H1 (cell line): ENCODE results near the gene RPA3. TPM values are rescaled to one million over a fixed set of nuclear protein-coding genes. Genes with fewer than 3 reads are reported as not detected.

ENCODE experiments used
- CTCF ChIA-PET: fragments of 300-600 bp; sonication (Branson Sonifier 250); formaldehyde crosslinking; loops from one replicate; lab custom pipeline; 2021; ENCODE audit not compliant: partially characterized antibody; lab: Charles Lee
- POLR2A ChIA-PET: fragments of 300-600 bp; sonication (Branson Sonifier 250); formaldehyde crosslinking; loops from one replicate; lab custom pipeline; 2021; ENCODE audit warnings: inconsistent platforms; ENCODE audit not compliant: partially characterized antibody; lab: Charles Lee
- DNase-seq, 2 experiments: peaks; one replicate each; pipeline versions ENCODE4 v3.0.0 to v3.0.0-alpha.2; 2010 to 2022; ENCODE audit warnings: low spot score in 2 of 2, low read depth in 1 of 2, mixed read lengths in 1 of 2
- FAIRE-seq: peaks from 2 replicates; lab custom pipeline; 2011; peaks lifted over from hg19 to GRCh38; lab: Jason Lieb, UNC
- H2AFZ ChIP-seq: 2 replicates; pipeline ENCODE4 v1.8.1; 2012; ENCODE audit warnings: low read length, inconsistent platforms
- H2AK5ac ChIP-seq: 2 replicates; pipeline ENCODE4 v1.6.1; 2013; ENCODE audit warnings: low read depth, low read length
- H2BK120ac ChIP-seq: replicated peaks from 2 replicates; pipeline ENCODE3; 2013; ENCODE audit warnings: low read depth, low read length, inconsistent platforms
- H2BK12ac ChIP-seq: 2 replicates; pipeline ENCODE4 v1.6.1; 2013; ENCODE audit warnings: low read depth, low read length
- H2BK15ac ChIP-seq: 2 replicates; pipeline ENCODE4 v1.6.1; 2013; ENCODE audit warnings: low read length
- H2BK20ac ChIP-seq: 2 replicates; pipeline ENCODE4 v1.6.1; 2013; ENCODE audit warnings: low read length
- H2BK5ac ChIP-seq: 2 replicates; pipeline ENCODE4 v1.6.1; 2013; ENCODE audit warnings: low read depth, low read length
- H3K14ac ChIP-seq: 2 replicates; pipeline ENCODE4 v1.6.1; 2013; ENCODE audit warnings: inconsistent platforms; ENCODE audit not compliant: insufficient read length
- H3K18ac ChIP-seq: 2 replicates; pipeline ENCODE4 v1.6.1; 2013; ENCODE audit warnings: low read length; ENCODE audit errors: extremely low read depth
- H3K23ac ChIP-seq: 2 replicates; pipeline ENCODE4 v1.6.1; 2013; ENCODE audit warnings: inconsistent platforms; ENCODE audit not compliant: insufficient read length
- H3K23me2 ChIP-seq: 2 replicates; pipeline ENCODE4 v1.6.1; 2013; ENCODE audit warnings: low read depth, low read length
- H3K27ac ChIP-seq: 2 replicates; pipeline ENCODE4 v1.6.1; 2011; ENCODE audit warnings: low read depth, low read length, inconsistent platforms
- H3K27me3 ChIP-seq, 4 experiments: replicated peaks in 1 of 4; 1 replicate in 1 of 4; 2 replicates in 3 of 4; pipeline versions ENCODE4 v1.6.1 to v1.8.1; 2011 to 2013; ENCODE audit warnings: low read length in 3 of 4, mild to moderate bottlenecking in 3 of 4, inconsistent platforms in 2 of 4, mixed read lengths in 2 of 4, moderate library complexity in 1 of 4; ENCODE audit not compliant: control insufficient read depth in 3 of 4, insufficient read depth in 3 of 4; ENCODE audit errors: extremely low read depth in 1 of 4
- H3K36me3 ChIP-seq, 4 experiments: 2 replicates each; pipeline versions ENCODE4 v1.6.1 to v1.8.1; 2011 to 2013; ENCODE audit warnings: mild to moderate bottlenecking in 4 of 4, low read length in 3 of 4, moderate library complexity in 2 of 4, control low read depth in 1 of 4, inconsistent platforms in 1 of 4; ENCODE audit not compliant: insufficient read depth in 4 of 4, control insufficient read depth in 2 of 4
- H3K4ac ChIP-seq: replicated peaks from 2 replicates; pipeline ENCODE3; 2013; ENCODE audit warnings: low read length, low read depth, mixed read lengths, inconsistent platforms; ENCODE audit not compliant: insufficient read length
- H3K4me1 ChIP-seq, 4 experiments: replicated peaks in 1 of 4; 1 replicate in 1 of 4; 2 replicates in 3 of 4; pipeline versions ENCODE4 v1.6.1 to v1.8.1; 2011 to 2013; ENCODE audit warnings: low read length in 3 of 4, inconsistent platforms in 2 of 4, mixed read lengths in 1 of 4; ENCODE audit not compliant: insufficient read depth in 4 of 4, control insufficient read depth in 3 of 4
- H3K4me2 ChIP-seq, 2 experiments: 2 replicates each; pipeline versions ENCODE4 v1.6.1 to v1.8.1; 2011 to 2013; ENCODE audit warnings: low read depth in 2 of 2, low read length in 2 of 2, control low read depth in 1 of 2, inconsistent platforms in 1 of 2, mild to moderate bottlenecking in 1 of 2; ENCODE audit not compliant: insufficient read depth in 1 of 2
- H3K4me3 ChIP-seq, 4 experiments: fragments of 200-600, 300-600 bp in 1 of 4; sonication (generic), shearing (Covaris generic), sonication (Bioruptor Twin) in 1 of 4; 2 replicates each; pipeline versions ENCODE4 v1.5.1 to v1.8.1; 2011 to 2016; ENCODE audit warnings: low read length in 4 of 4, low read depth in 3 of 4, control low read depth in 2 of 4, inconsistent platforms in 2 of 4, mild to moderate bottlenecking in 2 of 4, mixed read lengths in 1 of 4, moderate library complexity in 1 of 4; ENCODE audit not compliant: insufficient read depth in 2 of 4; ENCODE audit errors: extremely low read depth in 1 of 4
- H3K56ac ChIP-seq: replicated peaks from 2 replicates; pipeline ENCODE3; 2013; ENCODE audit warnings: low read depth, mild to moderate bottlenecking, mixed read lengths, low read length, inconsistent platforms; ENCODE audit not compliant: insufficient read length
- H3K79me1 ChIP-seq: 2 replicates; pipeline ENCODE4 v1.6.1; 2013; ENCODE audit warnings: low read depth, low read length, control low read depth
- H3K79me2 ChIP-seq, 2 experiments: 2 replicates each; pipeline versions ENCODE4 v1.6.1 to v1.8.1; 2012 to 2013; ENCODE audit warnings: low read length in 2 of 2, mild to moderate bottlenecking in 2 of 2, inconsistent platforms in 1 of 2; ENCODE audit not compliant: insufficient read depth in 2 of 2, control insufficient read depth in 1 of 2
- H3K9ac ChIP-seq, 4 experiments: replicated peaks in 1 of 4; 1 replicate in 1 of 4; 2 replicates in 3 of 4; pipeline versions ENCODE4 v1.6.1 to v1.8.1; 2011 to 2013; ENCODE audit warnings: low read depth in 3 of 4, low read length in 3 of 4, control low read depth in 2 of 4, mild to moderate bottlenecking in 2 of 4, moderate library complexity in 2 of 4, inconsistent platforms in 1 of 4; ENCODE audit errors: extremely low read depth in 1 of 4
- H3K9me3 ChIP-seq, 2 experiments: 2 replicates each; pipeline versions ENCODE4 v1.6.1 to v1.8.1; 2012 to 2013; ENCODE audit warnings: mild to moderate bottlenecking in 2 of 2, moderate library complexity in 2 of 2, control low read depth in 1 of 2, inconsistent platforms in 1 of 2, low read depth in 1 of 2, low read length in 1 of 2, mixed read lengths in 1 of 2; ENCODE audit not compliant: insufficient read depth in 2 of 2
- H4K20me1 ChIP-seq, 2 experiments: replicated peaks in 1 of 2; 2 replicates each; pipeline versions ENCODE3 to v1.8.1; 2011 to 2013; ENCODE audit warnings: inconsistent platforms in 2 of 2, low read length in 2 of 2, mild to moderate bottlenecking in 1 of 2; ENCODE audit not compliant: insufficient read depth in 2 of 2, control insufficient read depth in 1 of 2
- H4K5ac ChIP-seq: 2 replicates; pipeline ENCODE4 v1.6.1; 2013; ENCODE audit warnings: low read length, low read depth, mixed read lengths, inconsistent platforms; ENCODE audit not compliant: insufficient read length
- H4K8ac ChIP-seq: 2 replicates; pipeline ENCODE4 v1.8.0; 2013; ENCODE audit warnings: mild to moderate bottlenecking, moderate library complexity, low read length, inconsistent platforms; ENCODE audit not compliant: insufficient read depth; ENCODE audit errors: extremely low read depth
- H4K91ac ChIP-seq: replicated peaks from 2 replicates; pipeline ENCODE3; 2013; ENCODE audit warnings: low read length, mixed read lengths, inconsistent platforms; ENCODE audit not compliant: insufficient read length
- CBX5 ChIP-seq: fragments of 300-800, 300-1000 bp; sonication (generic); IDR thresholded peaks from 2 replicates; pipeline ENCODE4 v1.7.1; 2016; ENCODE audit warnings: antibody characterized with exemption, low read length, low read depth
- POLR2A ChIP-seq, 2 experiments: IDR thresholded peaks; 1 replicate in 1 of 2; 2 replicates in 1 of 2; pipeline ENCODE4 v1.6.1; 2011; ENCODE audit warnings: low read depth in 2 of 2, low read length in 2 of 2, mild to moderate bottlenecking in 2 of 2; ENCODE audit errors: control extremely low read depth in 1 of 2
- RAD21 ChIP-seq, 2 experiments: IDR thresholded peaks in 1 of 2; conservative IDR thresholded peaks in 1 of 2; 2 replicates each; pipeline ENCODE4 v1.6.1; 2011; ENCODE audit warnings: low read depth in 2 of 2, low read length in 2 of 2, improper control_type of control experiment in 1 of 2, inconsistent platforms in 1 of 2, mild to moderate bottlenecking in 1 of 2, moderate library complexity in 1 of 2
- WGBS, 2 experiments: shearing (Covaris generic) in 1 of 2; methylation state at CpG; one replicate each; pipeline versions ENCODE4 v1.1.6 to v1.1.7; 2013 to 2015; ENCODE audit warnings: low lambda C conversion rate in 2 of 2, mixed read lengths in 2 of 2, inconsistent platforms in 1 of 2, low coverage in 1 of 2, missing lambda C conversion rate in 1 of 2; ENCODE audit not compliant: insufficient replicate concordance in 2 of 2, insufficient coverage in 1 of 2, insufficient read length in 1 of 2; ENCODE audit errors: extremely low coverage in 1 of 2, missing lambda C conversion rate in 1 of 2; 5-methylcytosine and 5-hydroxymethylcytosine counted together
- polyA plus RNA-seq, 7 experiments: library from polyadenylated mRNA; depleted of rRNA in 3 of 7; stranded (reverse) in 5 of 7; unstranded in 2 of 7; fragments of >200 nt in 5 of 7; fragments of 200-250 nt in 2 of 7; gene quantifications; 1 replicate in 5 of 7; 2 replicates in 1 of 7; 4 replicates in 1 of 7; pipeline versions ENCODE4 v1.2.1 to v1.2.3, GENCODE V29; 2011 to 2013; ENCODE audit warnings: missing spikeins in 2 of 7, mixed read lengths in 2 of 7
- total RNA-seq: library from RNA; stranded (reverse); fragmentation: NEBNext Ultra II Directional; extraction: Animal tissue kit (Norgen Biotek cat#: 25700); gene quantifications from 2 replicates; pipeline ENCODE4 v1.2.1, GENCODE V29; 2021

The RPA3 gene
- total and polyA plus RNA-seq, 2 of the 8 experiments (the other 6 are each of a cell fraction or from before 2014, with no cell fraction given): 60.2 to 105 TPM

DNA sequence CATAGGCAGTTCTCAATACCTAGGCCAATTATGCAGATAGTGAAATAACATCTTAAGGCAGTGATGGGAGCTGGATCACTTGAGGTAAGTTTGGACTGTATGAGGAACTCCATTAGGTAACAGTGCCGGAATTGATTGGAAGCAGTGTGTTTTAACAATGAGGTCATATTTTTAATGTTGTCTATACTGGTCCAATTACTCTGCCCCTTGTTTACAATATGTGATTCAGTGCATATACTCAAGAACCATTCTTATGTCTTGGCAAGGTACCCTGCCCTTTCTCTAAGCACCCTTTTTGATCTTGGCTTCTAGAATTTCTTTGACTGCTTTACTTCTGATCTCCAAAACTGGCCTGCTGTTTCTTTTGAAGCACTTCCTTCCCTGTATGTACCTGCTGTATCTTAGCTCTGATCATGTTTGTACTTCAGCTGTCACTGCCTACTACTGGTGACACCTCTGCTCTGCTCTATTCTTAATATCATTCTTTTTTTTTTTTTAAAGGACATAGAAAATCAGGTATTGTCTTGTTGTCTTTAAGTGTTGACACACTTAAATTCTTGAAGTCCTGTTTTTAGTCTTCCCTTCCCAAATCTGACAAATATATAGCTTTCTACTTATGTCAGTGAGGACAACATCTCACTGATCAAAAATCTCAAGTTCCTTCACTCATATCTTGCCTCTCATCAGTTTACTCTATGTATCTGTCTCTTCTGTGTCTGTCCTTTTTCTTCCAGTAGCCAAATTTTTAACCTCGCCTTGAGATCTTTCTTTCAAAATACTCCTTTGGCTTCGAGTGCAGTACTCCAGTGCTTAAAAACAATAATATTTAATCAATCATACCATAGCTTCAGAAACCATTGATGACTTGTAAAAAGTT lies 46.4 kb upstream of the RPA3 start:
- WGBS, 2 experiments: 94% methylated on average over 3 of the region's 3 CpGs; no CpG with 5 or more reads in 1 of the 2 experiments
- no peak overlapping the region for H3K23ac ChIP-seq
- no peaks in the 10 kb centered on the region for H3K4me1 ChIP-seq
- H3K4me3 ChIP-seq: no peak overlapping the region
- H3K79me2 ChIP-seq: no peaks in the 10 kb centered on the region
- H3K4ac ChIP-seq: no peak overlapping the region
- no peak overlapping the region for H2BK15ac ChIP-seq
- H2AK5ac ChIP-seq: no peak overlapping the region
- H4K91ac ChIP-seq: no peak overlapping the region
- CTCF ChIA-PET: interaction anchor here (0.6 to 1.8 kb wide), 9 partner anchors 9 to 186 kb away, joined by 3 to 7 read pairs (median 3); no protein-coding TSS in a partner anchor
- H2AFZ ChIP-seq: no peak overlapping the region
- H4K5ac ChIP-seq: no peak overlapping the region
- H3K18ac ChIP-seq: no peak overlapping the region
- no peak overlapping the region for H4K8ac ChIP-seq
- H2BK5ac ChIP-seq: no peak overlapping the region
- no peak overlapping the region for H3K56ac ChIP-seq
- H3K23me2 ChIP-seq: no peaks in the 10 kb centered on the region
- H2BK120ac ChIP-seq: no peak overlapping the region
- no peaks in the 10 kb centered on the region for H3K9me3 ChIP-seq
- H3K36me3 ChIP-seq: no peaks in the 10 kb centered on the region
- POLR2A ChIA-PET: interaction anchor here (1.2 kb wide), 1 partner anchor 9 kb away, joined by 4 read pairs; no protein-coding TSS in a partner anchor
- no peak overlapping the region for H2BK20ac ChIP-seq
- H4K20me1 ChIP-seq: no peaks in the 10 kb centered on the region
- H3K27ac ChIP-seq: no peak overlapping the region
- H3K79me1 ChIP-seq: no peaks in the 10 kb centered on the region
- DNase-seq (no peak), FAIRE-seq (no peak)
- H3K14ac ChIP-seq: no peak overlapping the region
- peaks cover 0 to 1% (median 0%) of the 10 kb centered on the region in 4 experiments; a peak in 1 of 7 replicates for H3K27me3 ChIP-seq
- no peak overlapping the region for H3K4me2 ChIP-seq
- H2BK12ac ChIP-seq: no peak overlapping the region
- no peak overlapping the region for H3K9ac ChIP-seq
- TF ChIP-seq CBX5 (no peak), RAD21 (IDR thresholded peaks at IDR 0.05 in 1 of 2, conservative IDR thresholded peaks at IDR 0.05 in 1 of 2; ENCODE audit: low read depth in 2 of 2, low read length in 2 of 2) (no peak), POLR2A (IDR thresholded peaks at IDR 0.05; ENCODE audit: control extremely low read depth in 1 of 2, low read depth in 2 of 2, low read length in 2 of 2) (no peak)
